SJSA1 (cell line): Measurements from ENCODE around the gene OR2Z1. TPM values are rescaled to one million over a fixed set of nuclear protein-coding genes. Genes with fewer than 3 reads are reported as not detected.
"Not testable (repeated sequence)": the region's sequence is repeated elsewhere in the genome, so short reads cannot be mapped to it uniquely, and the experiment has no call there.

ENCODE experiments used
- DNase-seq, 2 experiments: peaks; one replicate each; pipeline ENCODE4 v3.0.0-alpha.2; 2015 to 2020; ENCODE audit warnings: low spot score in 2 of 2, low read depth in 1 of 2
- H3K27ac ChIP-seq: fragments of 250-450 bp; sonication (Bioruptor Pico); 2 replicates; pipeline ENCODE4 v1.5.1; 2020; ENCODE audit warnings: mild to moderate bottlenecking, moderate library complexity
- H3K27me3 ChIP-seq: fragments of 250-450 bp; sonication (Bioruptor Pico); replicated peaks from 2 replicates; pipeline ENCODE4 v1.5.1; 2020; ENCODE audit warnings: mild to moderate bottlenecking, moderate library complexity
- H3K36me3 ChIP-seq: fragments of 250-450 bp; sonication (Bioruptor Pico); 2 replicates; pipeline ENCODE4 v1.5.1; 2020; ENCODE audit warnings: mild to moderate bottlenecking
- H3K4me1 ChIP-seq: fragments of 250-450 bp; sonication (Bioruptor Pico); replicated peaks from 2 replicates; pipeline ENCODE4 v1.6.1; 2021; ENCODE audit warnings: mild to moderate bottlenecking
- H3K4me3 ChIP-seq: fragments of 250-450 bp; sonication (Bioruptor Pico); 2 replicates; pipeline ENCODE4 v1.5.1; 2020; ENCODE audit warnings: mild to moderate bottlenecking
- H3K9me3 ChIP-seq: fragments of 250-450 bp; sonication (Bioruptor Pico); replicated peaks from 2 replicates; pipeline ENCODE4 v1.5.1; 2020; ENCODE audit warnings: mild to moderate bottlenecking
- total RNA-seq: library from RNA; depleted of rRNA; stranded (reverse); fragments of >200 nt; shearing (Covaris generic); gene quantifications from 2 replicates; pipeline ENCODE4 v1.2.3, GENCODE V29; 2014

The OR2Z1 gene
- total RNA-seq, 1 experiment from 2014 or later = not detected

- no peak for DNase-seq
- Histone ChIP-seq H3K36me3 (no peaks in the 10 kb centered on the region), H3K27me3 (no peaks in the 10 kb centered on the region), H3K9me3 (no peaks in the 10 kb centered on the region), H3K27ac (no peak overlapping the region), H3K4me1 (no peaks in the 10 kb centered on the region), H3K4me3 (no peak overlapping the region)
These were observed 25.9 kb upstream of the OR2Z1 start for GRCh38 chr19:8695501-8695900.

DNA sequence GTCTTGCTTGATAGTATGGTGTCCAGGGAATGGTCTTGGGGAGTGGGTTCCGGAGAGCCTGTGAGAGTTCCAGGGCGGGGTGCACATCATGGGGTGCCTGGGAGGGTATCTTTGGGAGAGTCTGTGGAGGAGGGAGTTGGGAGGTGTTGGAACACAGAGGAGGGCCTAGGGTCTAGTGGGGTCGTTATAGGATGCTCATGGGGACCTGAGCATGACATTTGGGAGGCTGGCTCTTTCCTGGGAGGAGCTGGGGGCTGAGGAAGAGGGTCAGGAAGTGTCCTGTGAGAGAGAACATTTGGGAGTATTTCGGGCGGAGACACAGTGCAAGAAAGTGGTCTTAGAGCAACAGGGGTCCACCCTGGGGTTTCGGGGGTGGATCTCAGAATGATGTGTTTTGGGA lies 25.5 kb upstream of the OR2Z1 start:
- Histone ChIP-seq H3K4me1 (no peaks in the 10 kb centered on the region), H3K36me3 (no peaks in the 10 kb centered on the region), H3K27me3 (no peaks in the 10 kb centered on the region), H3K9me3 (no peaks in the 10 kb centered on the region), H3K27ac (no peak overlapping the region), H3K4me3 (no peak overlapping the region)
- DNase-seq = no peak

- Histone ChIP-seq H3K36me3 (no peaks in the 10 kb centered on the region), H3K27me3 (no peaks in the 10 kb centered on the region), H3K4me1 (peaks cover under 1% of the 10 kb centered on the region; the same call in 1 of the 2 replicates), H3K4me3 (no peak overlapping the region), H3K27ac (no peak overlapping the region), H3K9me3 (no peaks in the 10 kb centered on the region)
- no peak for DNase-seq
These were observed 24.4 kb upstream of the OR2Z1 start for GRCh38 chr19:8696993-8697392.

GRCh38 chr19:8697671-8698432 lies 23.6 kb upstream of the OR2Z1 start:
- no peaks in the 10 kb centered on the region for H3K36me3 ChIP-seq
- peaks cover 4% of the 10 kb centered on the region; the same call in 1 of the 2 replicates for H3K4me1 ChIP-seq
- no peaks in the 10 kb centered on the region for H3K27me3 ChIP-seq
- H3K4me3 ChIP-seq = no peak overlapping the region
- H3K9me3 ChIP-seq = no peaks in the 10 kb centered on the region
- no peak overlapping the region for H3K27ac ChIP-seq
- DNase-seq = no peak

GRCh38 chr19:8698433-8699063 lies 22.9 kb upstream of the OR2Z1 start, which contains the start of gene ACTL9:
TSS of gene ACTL9 (minus strand) at chr19:8698795. CDS start at chr19:8698701, 94 bp downstream.
- no peak within 1 kb of the TSS for H3K4me3 ChIP-seq
- H3K4me1 ChIP-seq = peaks cover 4% of the 10 kb centered on the region; the same call in 1 of the 2 replicates
- H3K27ac ChIP-seq = no peak within 1 kb of the TSS
- no peaks in the 10 kb centered on the region for H3K27me3 ChIP-seq
- no peak for DNase-seq
- H3K9me3 ChIP-seq = no peaks in the 10 kb centered on the region
- no peaks in the 10 kb centered on the region for H3K36me3 ChIP-seq

DNA sequence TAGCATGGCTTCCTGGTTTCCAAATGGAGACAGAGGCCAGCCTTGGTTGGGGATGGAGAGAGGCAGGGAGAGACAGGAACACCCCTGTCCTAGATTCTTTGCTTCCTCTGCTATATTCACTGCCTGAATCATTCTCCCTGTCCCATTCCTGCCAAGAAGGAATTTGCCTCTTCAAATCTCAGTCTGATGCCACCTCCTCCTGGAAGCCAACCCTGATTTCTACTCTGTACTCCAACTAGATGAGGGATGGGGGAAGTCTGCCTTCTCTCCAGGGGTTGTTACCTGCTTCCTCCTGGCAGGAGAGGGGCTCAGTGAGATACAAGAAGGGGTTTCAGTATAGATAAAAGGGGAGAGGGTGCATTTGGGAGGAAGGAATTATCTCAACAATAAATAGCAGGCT lies 21.5 kb upstream of the OR2Z1 start:
- DNase-seq = no peak
- H3K4me3 ChIP-seq = no peak overlapping the region
- no peaks in the 10 kb centered on the region for H3K9me3 ChIP-seq
- no peak overlapping the region for H3K27ac ChIP-seq
- peaks cover 4% of the 10 kb centered on the region; the same call in 1 of the 2 replicates for H3K4me1 ChIP-seq
- H3K36me3 ChIP-seq = no peaks in the 10 kb centered on the region
- H3K27me3 ChIP-seq = no peaks in the 10 kb centered on the region

GRCh38 chr19:8700956-8701355 lies 20.5 kb upstream of the OR2Z1 start:
- Histone ChIP-seq H3K9me3 (no peaks in the 10 kb centered on the region), H3K27ac (no peak overlapping the region), H3K27me3 (no peaks in the 10 kb centered on the region), H3K36me3 (no peaks in the 10 kb centered on the region), H3K4me3 (no peak overlapping the region), H3K4me1 (peaks cover 4% of the 10 kb centered on the region; the same call in 1 of the 2 replicates)
- DNase-seq = no peak

- no peak overlapping the region for H3K27ac ChIP-seq
- peak in 1 of 2 experiments; percentile 13 for DNase-seq
- peaks cover 4% of the 10 kb centered on the region; the same call in 1 of the 2 replicates for H3K4me1 ChIP-seq
- no peaks in the 10 kb centered on the region for H3K36me3 ChIP-seq
- no peaks in the 10 kb centered on the region for H3K27me3 ChIP-seq
- no peak overlapping the region for H3K4me3 ChIP-seq
- H3K9me3 ChIP-seq = no peaks in the 10 kb centered on the region
These were observed 19.1 kb upstream of the OR2Z1 start for GRCh38 chr19:8702350-8702749.

GRCh38 chr19:8703223-8703622 lies 18.2 kb upstream of the OR2Z1 start:
- peaks cover 4% of the 10 kb centered on the region; the same call in 1 of the 2 replicates for H3K4me1 ChIP-seq
- no peak for DNase-seq
- H3K4me3 ChIP-seq = no peak overlapping the region
- no peaks in the 10 kb centered on the region for H3K36me3 ChIP-seq
- H3K27me3 ChIP-seq = no peaks in the 10 kb centered on the region
- no peak overlapping the region for H3K27ac ChIP-seq
- no peaks in the 10 kb centered on the region for H3K9me3 ChIP-seq

DNA sequence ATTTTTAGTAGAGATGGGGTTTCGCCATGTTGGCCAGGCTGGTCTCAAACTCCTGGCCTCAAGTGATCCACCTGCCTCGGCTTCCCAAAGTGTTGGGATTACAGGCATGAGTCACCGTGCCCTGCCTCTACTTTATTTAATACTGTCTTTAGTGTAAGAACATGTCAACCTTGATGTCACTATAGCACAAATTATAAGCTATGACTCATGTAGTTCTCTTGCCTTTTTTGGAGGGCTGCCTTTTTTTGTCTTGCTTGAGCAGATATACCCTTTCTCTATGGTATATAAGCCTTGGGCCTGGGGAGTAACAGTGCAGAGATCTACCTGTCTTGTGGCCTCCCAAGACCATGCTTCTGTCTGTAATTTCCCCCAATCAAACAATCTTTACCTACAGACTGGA lies 16.1 kb upstream of the OR2Z1 start:
- not testable (repeated sequence) for H3K27ac ChIP-seq, H3K4me1 ChIP-seq, H3K4me3 ChIP-seq, H3K27me3 ChIP-seq, H3K9me3 ChIP-seq, DNase-seq, H3K36me3 ChIP-seq

- Histone ChIP-seq H3K27ac (no peak overlapping the region), H3K9me3 (no peaks in the 10 kb centered on the region), H3K4me3 (no peak overlapping the region), H3K36me3 (no peaks in the 10 kb centered on the region), H3K27me3 (no peaks in the 10 kb centered on the region), H3K4me1 (peaks cover 4% of the 10 kb centered on the region; the same call in 1 of the 2 replicates)
- no peak for DNase-seq
These were observed 15.7 kb upstream of the OR2Z1 start for GRCh38 chr19:8705742-8706141.

- H3K4me3 ChIP-seq = not testable (repeated sequence)
These were observed 11.1 kb upstream of the OR2Z1 start for GRCh38 chr19:8710337-8710736.

DNA sequence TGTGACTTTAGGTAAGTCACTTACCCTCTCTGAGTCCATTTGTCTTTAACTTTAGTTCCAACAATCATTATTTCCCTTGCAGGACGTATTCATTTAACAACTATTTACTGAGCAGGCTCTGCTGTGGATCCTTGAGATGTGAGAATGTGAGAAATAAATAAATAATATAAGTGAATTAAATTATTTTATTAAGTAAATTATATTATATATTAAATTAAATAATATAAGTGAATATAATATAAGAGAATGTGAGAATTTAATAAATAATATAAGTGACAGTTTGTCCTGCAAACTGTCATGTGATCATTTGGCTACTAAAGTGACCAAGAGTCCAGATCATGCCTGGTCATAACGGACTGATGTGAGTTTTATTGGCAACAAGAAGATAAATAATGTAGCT lies 598 bp downstream of the OR2Z1 start:
- Histone ChIP-seq H3K27me3 (no peaks in the 10 kb centered on the region), H3K27ac (no peak overlapping the region), H3K36me3 (no peaks in the 10 kb centered on the region), H3K9me3 (no peaks in the 10 kb centered on the region), H3K4me3 (no peak overlapping the region), H3K4me1 (no peaks in the 10 kb centered on the region)
- DNase-seq = no peak

More at GRCh38 chr19:8710337-8710736, 11.1 kb upstream of the OR2Z1 start:
- not testable (repeated sequence) for H3K27ac ChIP-seq, H3K4me1 ChIP-seq, H3K36me3 ChIP-seq, DNase-seq, H3K9me3 ChIP-seq, H3K27me3 ChIP-seq

DNA sequence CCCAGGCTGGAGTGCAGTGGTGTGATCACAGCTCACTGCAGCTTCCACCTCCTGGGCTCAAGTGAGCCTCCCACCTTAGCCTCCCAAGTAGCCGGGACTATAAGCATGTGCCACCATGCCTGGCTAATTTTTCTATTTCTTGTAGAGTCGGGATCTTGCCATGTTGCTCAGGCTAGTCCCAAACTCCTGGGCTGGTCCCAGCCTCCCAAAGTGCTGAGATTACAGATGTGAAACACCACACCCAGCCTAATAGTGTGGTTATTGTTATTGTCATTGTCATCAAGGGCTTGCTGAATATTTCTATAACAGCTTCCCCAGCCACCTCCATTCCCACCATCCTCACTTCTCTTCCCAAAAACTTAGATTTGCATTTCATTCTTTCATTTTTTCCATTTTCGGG lies 2.8 kb downstream of the OR2Z1 start:
- DNase-seq = no peak
- Histone ChIP-seq H3K27ac (no peak overlapping the region), H3K4me3 (no peak overlapping the region), H3K36me3 (no peaks in the 10 kb centered on the region), H3K4me1 (no peaks in the 10 kb centered on the region), H3K9me3 (no peaks in the 10 kb centered on the region), H3K27me3 (no peaks in the 10 kb centered on the region)
